GM23338 (cell line): Measurements from ENCODE around the gene METTL22. TPM values are rescaled to one million over a fixed set of nuclear protein-coding genes. Genes with fewer than 3 reads are reported as not detected.
A peak's percentile ranks its signal among the peaks of the same experiment; 100 is the strongest.

Experiments used
- ATAC-seq: fragments of 200-7000 bp; cut with Tn5 transposase; 3 replicates; pipeline ENCODE4 v1.9.1; 2020
- DNase-seq: peaks from one replicate; pipeline ENCODE4 v3.0.0-alpha.2; 2015; ENCODE audit warnings: low spot score
- H2AFZ ChIP-seq: fragments of 200-600 bp; sonication (generic); 2 replicates; pipeline ENCODE4 v1.8.0; 2016; ENCODE audit warnings: antibody characterized with exemption, mild to moderate bottlenecking, moderate library complexity
- H3F3A ChIP-seq: fragments of 200-600 bp; sonication (generic); replicated peaks from 2 replicates; pipeline ENCODE4 v1.8.0; 2017; ENCODE audit warnings: antibody characterized with exemption, mixed run types, low read depth
- H3K27ac ChIP-seq: fragments of 200-600 bp; sonication (generic); 2 replicates; pipeline ENCODE4 v1.6.1; 2016; ENCODE audit warnings: low read depth
- H3K27me3 ChIP-seq: fragments of 200-600 bp; sonication (generic); 2 replicates; pipeline ENCODE4 v1.8.0; 2016; ENCODE audit warnings: mild to moderate bottlenecking, mixed run types, moderate library complexity; ENCODE audit not compliant: insufficient read depth
- H3K36me3 ChIP-seq: fragments of 200-600 bp; sonication (generic); 2 replicates; pipeline ENCODE4 v1.8.0; 2016; ENCODE audit warnings: mild to moderate bottlenecking; ENCODE audit not compliant: insufficient read depth
- H3K4me1 ChIP-seq: fragments of 200-600 bp; sonication (generic); 2 replicates; pipeline ENCODE4 v1.8.0; 2016; ENCODE audit warnings: mild to moderate bottlenecking, moderate library complexity; ENCODE audit not compliant: insufficient read depth
- H3K4me2 ChIP-seq: fragments of 200-600 bp; sonication (generic); 2 replicates; pipeline ENCODE4 v1.7.1; 2017; ENCODE audit warnings: mixed run types
- H3K4me3 ChIP-seq: fragments of 200-600 bp; sonication (generic); 2 replicates; pipeline ENCODE4 v1.6.1; 2016; ENCODE audit warnings: mixed run types
- H3K79me2 ChIP-seq: fragments of 200-600 bp; sonication (generic); replicated peaks from 2 replicates; pipeline ENCODE4 v1.8.0; 2017; ENCODE audit warnings: mild to moderate bottlenecking; ENCODE audit not compliant: insufficient read depth
- H3K9me2 ChIP-seq: fragments of 200-600 bp; sonication (generic); 2 replicates; pipeline ENCODE4 v1.8.0; 2017; ENCODE audit not compliant: insufficient read depth
- H4K20me1 ChIP-seq: fragments of 200-600 bp; sonication (generic); replicated peaks from 2 replicates; pipeline ENCODE4 v1.8.0; 2017; ENCODE audit warnings: mild to moderate bottlenecking; ENCODE audit not compliant: insufficient read depth
- H3K27ac Mint-ChIP-seq: 2 replicates; pipeline ENCODE4 v1.8.0; 2020; ENCODE audit warnings: inconsistent platforms, mild to moderate bottlenecking, moderate library complexity, mixed read lengths
- H3K27me3 Mint-ChIP-seq: 3 replicates; pipeline ENCODE4 v1.8.0; 2022; ENCODE audit warnings: low read depth, mild to moderate bottlenecking, moderate library complexity, mixed read lengths, inconsistent platforms; ENCODE audit not compliant: insufficient read depth, poor library complexity
- H3K36me3 Mint-ChIP-seq: 3 replicates; pipeline ENCODE4 v1.8.0; 2021; ENCODE audit warnings: low read depth, mild to moderate bottlenecking, inconsistent platforms, moderate library complexity, mixed read lengths
- H3K4me1 Mint-ChIP-seq: 3 replicates; pipeline ENCODE4 v1.8.0; 2020; ENCODE audit warnings: mild to moderate bottlenecking, inconsistent platforms, mixed read lengths
- H3K4me3 Mint-ChIP-seq: 3 replicates; pipeline ENCODE4 v1.8.0; 2021; ENCODE audit warnings: moderate library complexity, mild to moderate bottlenecking, inconsistent platforms, mixed read lengths
- H3K9me3 Mint-ChIP-seq: 3 replicates; pipeline ENCODE4 v1.8.0; 2020; ENCODE audit warnings: moderate library complexity, mild to moderate bottlenecking, inconsistent platforms, mixed read lengths
- CREB1 ChIP-seq: fragments of 250-450 bp; sonication (Bioruptor Pico); IDR thresholded peaks from 2 replicates; pipeline ENCODE4 v1.5.0; 2020; ENCODE audit warnings: low read depth, mild to moderate bottlenecking, moderate library complexity
- EZH2phosphoT487 ChIP-seq: fragments of 200-600 bp; sonication (generic); IDR thresholded peaks from one replicate; pipeline ENCODE4 v1.8.1; 2018; ENCODE audit warnings: antibody characterized with exemption; ENCODE audit not compliant: unreplicated experiment
- JUNB ChIP-seq: IDR thresholded peaks from one replicate; pipeline ENCODE4 v1.6.1; 2016; ENCODE audit warnings: antibody characterized with exemption; ENCODE audit not compliant: unreplicated experiment
- NANOG ChIP-seq: IDR thresholded peaks from 2 replicates; pipeline ENCODE4 v1.6.1; 2016; ENCODE audit warnings: antibody characterized with exemption, borderline replicate concordance
- POLR2AphosphoS5 ChIP-seq: IDR thresholded peaks from 2 replicates; pipeline ENCODE4 v1.6.1; 2016; ENCODE audit warnings: antibody characterized with exemption, low read depth
- STAT1 ChIP-seq: IDR thresholded peaks from one replicate; pipeline ENCODE4 v1.6.1; 2016; ENCODE audit warnings: antibody characterized with exemption; ENCODE audit not compliant: unreplicated experiment
- ZNF114 ChIP-seq: fragments of 250-450 bp; sonication (Bioruptor Pico); IDR thresholded peaks from 2 replicates; pipeline ENCODE4 v1.5.0; 2020; ENCODE audit warnings: mild to moderate bottlenecking, moderate library complexity
- polyA plus RNA-seq: library from polyadenylated mRNA; unstranded; fragments of >200 nt; fragmentation: Nextera tagmentation; extraction: Ambion mirVana; gene quantifications from 2 replicates; pipeline ENCODE4 v1.2.1, GENCODE V29; 2016
- total RNA-seq: library from RNA; depleted of rRNA; stranded (reverse); fragments of >200 nt; shearing (Covaris generic); gene quantifications from 2 replicates; pipeline ENCODE4 v1.2.3, GENCODE V29; 2014

METTL22 gene
- total and polyA plus RNA-seq, 2 experiments from 2014 or later = 51.4 to 51.8 TPM

- Histone ChIP-seq H3K9me2 (no peaks in the 10 kb centered on the region; the same call in 1 of the 2 replicates), H3K79me2 (no peaks in the 10 kb centered on the region), H3K27ac (no peak overlapping the region), H3F3A (no peaks in the 10 kb centered on the region), H3K36me3 (no peaks in the 10 kb centered on the region), H4K20me1 (no peaks in the 10 kb centered on the region), H2AFZ (no peak overlapping the region), H3K4me2 (no peak overlapping the region), H3K27me3 (no peaks in the 10 kb centered on the region), H3K4me3 (no peak overlapping the region), H3K4me1 (no peaks in the 10 kb centered on the region)
- no peak for DNase-seq
- 0 out of 3 replicates have a peak, but pooled peaks cover 2% of the 10 kb centered on the region for H3K9me3 Mint-ChIP-seq
- H3K4me3 Mint-ChIP-seq = no peak overlapping the region
- no peaks in the 10 kb centered on the region; the same call in 2 of the 3 replicates for H3K36me3 Mint-ChIP-seq
- peaks cover 2% of the 10 kb centered on the region for H3K27me3 Mint-ChIP-seq
- H3K4me1 Mint-ChIP-seq = peaks cover 9% of the 10 kb centered on the region
- TF ChIP-seq POLR2AphosphoS5 = no peak
- TF ChIP-seq NANOG = no peak
- TF ChIP-seq ZNF114 (CRISPR knock-in tag) = no peak
- H3K27ac Mint-ChIP-seq = no peak overlapping the region
- no peak for ATAC-seq
Measured at GRCh38 chr16:8579559-8579958, 41.9 kb upstream of the METTL22 start.

- no peaks in the 10 kb centered on the region for H3K27me3 Mint-ChIP-seq
- Histone ChIP-seq H4K20me1 (no peaks in the 10 kb centered on the region), H3K79me2 (no peaks in the 10 kb centered on the region), H2AFZ (no peak overlapping the region), H3K36me3 (no peaks in the 10 kb centered on the region), H3K27me3 (peaks cover 3% of the 10 kb centered on the region), H3K27ac (no peak overlapping the region), H3K9me2 (no peaks in the 10 kb centered on the region; the same call in 1 of the 2 replicates), H3K4me1 (no peaks in the 10 kb centered on the region), H3K4me3 (no peak overlapping the region), H3K4me2 (no peak overlapping the region), H3F3A (no peaks in the 10 kb centered on the region)
- no peaks in the 10 kb centered on the region; the same call in 2 of the 3 replicates for H3K36me3 Mint-ChIP-seq
- no peak overlapping the region for H3K27ac Mint-ChIP-seq
- ATAC-seq (peak; percentile 44; the same call in 2 of the 3 replicates), DNase-seq (no peak)
- no peak overlapping the region; the same call in 2 of the 3 replicates for H3K4me3 Mint-ChIP-seq
- H3K9me3 Mint-ChIP-seq = 0 out of 3 replicates have a peak, but pooled peaks cover 2% of the 10 kb centered on the region
- TF ChIP-seq CREB1 (no peak), POLR2AphosphoS5 (no peak), NANOG (no peak), JUNB (no peak), STAT1 (no peak)
- peaks cover 9% of the 10 kb centered on the region for H3K4me1 Mint-ChIP-seq
Measured at GRCh38 chr16:8581831-8582580, 39.5 kb upstream of the METTL22 start.

DNA sequence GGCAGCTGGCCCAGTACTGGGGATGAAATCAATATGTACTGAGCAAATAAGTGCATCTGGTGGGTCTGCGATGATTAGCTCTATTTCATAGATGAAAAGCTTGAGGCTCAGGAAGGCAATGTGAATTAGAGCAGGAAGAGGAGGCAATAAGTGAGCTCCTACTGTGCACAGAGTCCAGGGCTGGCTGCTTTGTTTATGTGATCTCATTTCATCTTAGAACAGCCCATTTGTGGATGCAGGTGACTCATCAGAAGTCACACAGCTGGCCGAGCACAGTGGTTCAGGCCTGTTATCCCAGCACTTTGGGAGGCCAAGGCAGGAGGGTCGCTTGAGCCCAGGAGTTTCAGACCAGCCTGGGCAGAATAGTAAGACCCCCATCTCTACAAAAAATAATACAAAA, 38.3 kb upstream of the METTL22 start:
- Histone ChIP-seq H4K20me1 (no peaks in the 10 kb centered on the region), H3K9me2 (no peaks in the 10 kb centered on the region; the same call in 1 of the 2 replicates), H3K36me3 (no peaks in the 10 kb centered on the region), H3K4me1 (no peaks in the 10 kb centered on the region; the same call in 1 of the 2 replicates), H3K79me2 (no peaks in the 10 kb centered on the region), H3K27ac (no peak overlapping the region), H3K4me3 (no peak overlapping the region), H3K27me3 (peaks cover 15% of the 10 kb centered on the region), H2AFZ (no peak overlapping the region), H3K4me2 (no peak overlapping the region), H3F3A (no peaks in the 10 kb centered on the region)
- Mint-ChIP-seq H3K27me3 (peaks cover 7% of the 10 kb centered on the region), H3K4me1 (peaks cover 8% of the 10 kb centered on the region), H3K4me3 (no peak overlapping the region), H3K36me3 (no peaks in the 10 kb centered on the region; the same call in 2 of the 3 replicates), H3K9me3 (0 out of 3 replicates have a peak, but pooled peaks cover 2% of the 10 kb centered on the region), H3K27ac (no peak overlapping the region)
- DNase-seq (no peak), ATAC-seq (no peak)
- no peak for TF ChIP-seq EZH2phosphoT487
- TF ChIP-seq NANOG = no peak
- no peak for TF ChIP-seq CREB1
- no peak for TF ChIP-seq POLR2AphosphoS5
